Fibroblast of lung (primary cell): ENCODE data around the gene MBLAC1. TPM values are rescaled to one million over a fixed set of nuclear protein-coding genes. Genes with fewer than 3 reads are reported as not detected.

ENCODE experiments used
- DNase-seq, 2 donors: peaks; one replicate each; pipeline versions ENCODE4 v3.0.0 to v3.0.0-alpha.2; 2010; ENCODE audit warnings: low read depth in 2 of 2
- H2AFZ ChIP-seq: 2 replicates; pipeline ENCODE4 v1.5.1; 2012; ENCODE audit warnings: low read length, control low read depth, inconsistent platforms
- H3K27ac ChIP-seq: 2 replicates; pipeline ENCODE4 v1.5.1; 2011; ENCODE audit warnings: low read length, control low read depth; ENCODE audit not compliant: insufficient read depth
- H3K27me3 ChIP-seq: 2 replicates; pipeline ENCODE4 v1.5.1; 2011; ENCODE audit warnings: mild to moderate bottlenecking, low read length; ENCODE audit not compliant: control insufficient read depth, insufficient read depth
- H3K36me3 ChIP-seq: 2 replicates; pipeline ENCODE4 v1.5.1; 2011; ENCODE audit warnings: low read length; ENCODE audit not compliant: control insufficient read depth, insufficient read depth
- H3K4me1 ChIP-seq: 2 replicates; pipeline ENCODE4 v1.5.1; 2011; ENCODE audit warnings: low read length; ENCODE audit not compliant: control insufficient read depth, insufficient read depth; ENCODE audit errors: extremely low read depth
- H3K4me2 ChIP-seq: 2 replicates; pipeline ENCODE4 v1.5.1; 2011; ENCODE audit warnings: low read length, control low read depth; ENCODE audit not compliant: insufficient read depth; ENCODE audit errors: extremely low read depth
- H3K4me3 ChIP-seq, 4 experiments: fragments of 200-600 bp in 1 of 4; sonication (generic) in 1 of 4; replicated peaks in 1 of 4; 2 replicates each; pipeline ENCODE4 v1.5.1; 2011 to 2016; ENCODE audit warnings: low read length in 4 of 4, low read depth in 3 of 4, mild to moderate bottlenecking in 3 of 4, control low read depth in 2 of 4, inconsistent platforms in 1 of 4, mixed read lengths in 1 of 4; ENCODE audit not compliant: insufficient read depth in 1 of 4; ENCODE audit errors: control extremely low read depth in 1 of 4
- H3K79me2 ChIP-seq: 2 replicates; pipeline ENCODE4 v1.5.1; 2012; ENCODE audit warnings: mild to moderate bottlenecking, low read length, inconsistent platforms; ENCODE audit not compliant: control insufficient read depth, insufficient read depth
- H3K9ac ChIP-seq: 2 replicates; pipeline ENCODE4 v1.5.1; 2011; ENCODE audit warnings: mild to moderate bottlenecking, low read length, control low read depth; ENCODE audit not compliant: insufficient read depth
- H3K9me3 ChIP-seq: 2 replicates; pipeline ENCODE4 v1.5.1; 2012; ENCODE audit warnings: low read depth, low read length; ENCODE audit not compliant: control insufficient read depth, insufficient read depth
- H4K20me1 ChIP-seq: 2 replicates; pipeline ENCODE4 v1.5.1; 2011; ENCODE audit warnings: low read length; ENCODE audit not compliant: control insufficient read depth, insufficient read depth; ENCODE audit errors: extremely low read depth
- CTCF ChIP-seq, 2 donors: IDR thresholded peaks in 1 of 2; conservative IDR thresholded peaks in 1 of 2; 1 replicate in 1 of 2; 2 replicates in 1 of 2; pipeline ENCODE4 v1.5.1; 2011 to 2012; ENCODE audit warnings: low read length in 2 of 2, control low read depth in 1 of 2, inconsistent platforms in 1 of 2, low read depth in 1 of 2, mild to moderate bottlenecking in 1 of 2
- EZH2 ChIP-seq: IDR thresholded peaks from 2 replicates; pipeline ENCODE4 v1.5.1; 2012; ENCODE audit warnings: low read length, control low read depth, mild to moderate bottlenecking; ENCODE audit errors: missing control alignments
- polyA plus RNA-seq, 2 donors: library from polyadenylated mRNA; depleted of rRNA in 1 of 2; stranded (reverse) in 1 of 2; unstranded in 1 of 2; fragments of >200 nt; gene quantifications; 2 replicates each; pipeline ENCODE4 v1.2.1, GENCODE V29; 2011 to 2012; ENCODE audit warnings: missing spikeins in 1 of 2
- total RNA-seq: library from RNA; depleted of rRNA; stranded (reverse); fragments of >200 nt; gene quantifications from 2 replicates; pipeline ENCODE4 v1.2.1, GENCODE V29; 2014

Gene MBLAC1
- total and polyA plus RNA-seq, 2 donors (not counting 1 experiment from before 2014, with no cell fraction given), result 0.75 to 2.5 TPM

DNA sequence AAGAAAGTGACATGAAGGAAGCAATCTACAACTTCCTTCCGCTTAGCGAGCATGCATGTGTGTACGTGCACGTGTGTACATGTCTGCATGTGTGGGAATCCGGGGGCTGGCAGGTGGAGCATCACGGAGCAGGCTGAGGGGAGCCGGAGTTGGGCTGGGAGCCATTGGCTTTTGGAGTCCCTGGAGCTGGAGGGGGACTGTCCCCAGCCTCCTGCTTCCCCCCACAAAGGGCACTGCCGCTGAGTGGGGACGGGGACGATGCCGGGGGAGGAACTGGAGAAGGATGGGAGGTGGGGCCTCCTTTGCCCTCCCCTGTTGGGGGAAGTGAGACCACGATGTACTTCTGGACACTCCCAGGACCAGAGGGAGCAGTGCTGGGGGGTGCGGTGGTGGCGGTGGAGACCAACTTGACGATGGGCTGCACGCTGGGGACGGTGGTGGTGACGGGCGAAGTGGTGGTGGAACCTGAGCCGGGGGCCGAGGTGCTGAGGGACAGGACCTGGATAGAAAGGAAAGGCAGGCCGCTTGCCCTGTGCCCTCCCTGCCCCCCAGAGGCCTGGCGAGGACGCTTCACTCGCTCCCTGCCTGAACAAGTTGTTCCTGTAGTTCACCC lies 19.5 kb upstream of the MBLAC1 start:
- Histone ChIP-seq H3K9ac (no peak overlapping the region), H3K27ac (no peak overlapping the region), H3K4me2 (no peak overlapping the region), H3K36me3 (peaks cover 28% of the 10 kb centered on the region), H3K9me3 (no peaks in the 10 kb centered on the region), H4K20me1 (no peaks in the 10 kb centered on the region), H3K27me3 (no peaks in the 10 kb centered on the region), H3K4me1 (peaks cover 7% of the 10 kb centered on the region), H2AFZ (no peak overlapping the region), H3K4me3 (no peak overlapping the region), H3K79me2 (no peaks in the 10 kb centered on the region)
- no peak for DNase-seq
- TF ChIP-seq CTCF (conservative IDR thresholded peaks at IDR 0.05 in 1 of 2, IDR thresholded peaks at IDR 0.05 in 1 of 2; ENCODE audit: low read depth in 1 of 2, low read length in 2 of 2) (no peak), EZH2 (no peak)

DNA sequence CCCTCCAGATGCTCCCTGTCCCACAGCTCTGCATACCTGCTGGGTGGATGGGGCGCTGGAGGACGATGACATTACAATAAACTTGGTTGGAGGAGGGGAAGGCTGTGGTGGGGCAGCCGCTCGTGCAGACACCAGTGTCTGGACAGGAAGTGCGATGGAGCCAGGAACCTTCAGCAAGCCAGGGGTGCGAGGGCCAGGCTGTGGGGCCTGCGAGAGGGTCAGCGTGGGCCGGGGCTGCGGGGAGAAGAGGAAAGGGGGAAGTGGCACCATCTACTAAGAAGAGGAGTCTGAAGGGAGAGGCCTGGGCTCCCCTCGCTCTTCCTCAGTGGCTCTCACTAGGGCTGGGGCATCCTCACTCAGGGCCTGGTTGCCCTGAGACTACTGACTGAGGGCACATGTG lies 18.9 kb upstream of the MBLAC1 start:
- no peak for DNase-seq
- peaks cover 28% of the 10 kb centered on the region for H3K36me3 ChIP-seq

GRCh38 chr7:100109521-100110163 lies 17.1 kb upstream of the MBLAC1 start:
- H3K9ac ChIP-seq, result no peak overlapping the region
- no peak for DNase-seq
- no peaks in the 10 kb centered on the region for H3K27me3 ChIP-seq
- H3K79me2 ChIP-seq, result no peaks in the 10 kb centered on the region
- no peaks in the 10 kb centered on the region for H3K9me3 ChIP-seq
- H3K4me1 ChIP-seq, result no peaks in the 10 kb centered on the region
- H3K4me3 ChIP-seq, result no peak overlapping the region
- TF ChIP-seq EZH2 (no peak), CTCF (conservative IDR thresholded peaks at IDR 0.05 in 1 of 2, IDR thresholded peaks at IDR 0.05 in 1 of 2; ENCODE audit: low read depth in 1 of 2, low read length in 2 of 2) (peak in 1 of 2 donors; percentile 15)
- H4K20me1 ChIP-seq, result no peaks in the 10 kb centered on the region
- H3K27ac ChIP-seq, result no peak overlapping the region
- peaks cover 36% of the 10 kb centered on the region for H3K36me3 ChIP-seq
- no peak overlapping the region for H3K4me2 ChIP-seq
- no peak overlapping the region for H2AFZ ChIP-seq

More for the DNA sequence above, 18.9 kb upstream of the MBLAC1 start:
- Histone ChIP-seq H3K27ac (no peak overlapping the region), H2AFZ (no peak overlapping the region), H3K79me2 (no peaks in the 10 kb centered on the region), H3K4me1 (peaks cover 4% of the 10 kb centered on the region), H3K9me3 (no peaks in the 10 kb centered on the region), H3K4me3 (no peak overlapping the region), H3K4me2 (no peak overlapping the region), H3K9ac (no peak overlapping the region), H4K20me1 (no peaks in the 10 kb centered on the region), H3K27me3 (no peaks in the 10 kb centered on the region)
- TF ChIP-seq EZH2, result no peak
- TF ChIP-seq CTCF (conservative IDR thresholded peaks at IDR 0.05 in 1 of 2, IDR thresholded peaks at IDR 0.05 in 1 of 2; ENCODE audit: low read depth in 1 of 2, low read length in 2 of 2), result no peak
